DMS53 treated with DMSO at 0.1 percent for 48 hours (cell line): ENCODE data around the gene HBZ.
"Not testable (repeated sequence)": the region's sequence is repeated elsewhere in the genome, so short reads cannot be mapped to it uniquely, and the experiment has no call there.

Source experiments
- DNase-seq: peaks from one replicate; lab custom pipeline; 2025; ENCODE audit not compliant: unreplicated experiment; lab: John Stamatoyannopoulos, UW

The HBZ gene

GRCh38 chr16:164134-164823 is 11.8 kb downstream of the HBZ start:
- not testable (repeated sequence) for DNase-seq

- DNase-seq = no peak
Observed at GRCh38 chr16:164827-165538, 12.5 kb downstream of the HBZ start.

DNA sequence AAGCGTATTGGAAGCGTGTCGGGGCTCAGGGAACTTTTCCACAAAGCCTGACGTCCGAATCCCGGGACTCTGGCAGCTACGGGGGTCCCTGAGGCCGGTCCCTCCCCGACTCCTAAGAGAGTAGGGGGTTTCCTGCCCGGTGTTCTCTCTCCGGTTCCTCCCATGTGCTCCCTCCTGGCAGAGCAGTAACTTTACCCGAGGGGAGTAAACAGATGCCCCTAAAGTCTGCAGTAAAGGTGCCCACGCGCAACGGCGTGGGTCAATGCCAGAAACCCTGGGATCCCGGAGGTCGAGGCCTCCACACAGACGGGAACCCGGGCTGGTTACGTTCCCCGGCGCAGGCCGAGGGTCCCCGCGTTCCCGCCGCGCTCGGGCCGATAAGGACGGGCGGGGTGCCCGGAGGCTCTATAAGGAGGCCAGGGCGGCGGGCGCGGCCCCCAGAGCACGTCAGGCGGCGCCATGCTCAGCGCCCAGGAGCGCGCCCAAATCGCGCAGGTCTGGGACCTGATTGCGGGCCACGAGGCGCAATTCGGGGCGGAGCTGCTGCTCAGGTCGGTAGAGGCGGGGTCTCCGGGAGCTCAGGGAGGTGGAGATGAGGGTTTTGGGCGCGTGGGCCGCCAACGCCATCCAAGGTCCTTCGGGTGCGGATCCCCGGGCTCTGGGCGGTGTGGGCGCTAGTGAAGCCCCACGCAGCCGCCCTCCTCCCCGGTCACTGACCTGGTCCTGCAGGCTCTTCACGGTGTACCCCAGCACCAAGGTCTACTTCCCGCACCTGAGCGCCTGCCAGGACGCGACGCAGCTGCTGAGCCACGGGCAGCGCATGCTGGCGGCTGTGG is 13.3 kb downstream of the HBZ start, which contains the start of gene HBM:
TSS of gene HBM (plus strand) at position 440 of the 836 bp plus-strand sequence. CDS start at position 460, 20 bp downstream.
- no peak for DNase-seq

DNA sequence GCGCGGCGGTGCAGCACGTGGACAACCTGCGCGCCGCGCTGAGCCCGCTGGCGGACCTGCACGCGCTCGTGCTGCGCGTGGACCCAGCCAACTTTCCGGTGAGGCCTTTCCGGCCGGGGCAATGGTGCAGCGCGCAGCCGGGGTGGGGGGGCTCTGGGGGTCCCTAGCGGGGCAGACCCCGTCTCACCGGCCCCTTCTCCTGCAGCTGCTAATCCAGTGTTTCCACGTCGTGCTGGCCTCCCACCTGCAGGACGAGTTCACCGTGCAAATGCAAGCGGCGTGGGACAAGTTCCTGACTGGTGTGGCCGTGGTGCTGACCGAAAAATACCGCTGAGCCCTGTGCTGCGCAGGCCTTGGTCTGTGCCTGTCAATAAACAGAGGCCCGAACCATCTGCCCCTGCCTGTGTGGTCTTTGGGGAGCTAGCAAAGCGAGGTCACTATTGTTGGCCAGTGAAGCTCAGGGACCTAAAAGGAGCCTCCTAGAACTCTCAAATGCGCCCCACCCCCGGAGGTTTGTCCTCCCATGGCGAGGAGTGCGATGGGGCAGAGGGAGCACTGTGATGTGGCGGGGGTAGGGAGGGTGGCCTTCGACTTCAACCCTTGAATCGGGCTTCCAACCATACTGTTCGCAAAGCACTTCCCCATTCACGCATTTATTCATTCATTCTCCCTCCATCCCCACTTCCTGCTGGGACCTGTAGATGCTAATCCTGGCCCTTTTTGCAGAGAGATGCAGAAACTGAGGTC is 14.1 kb downstream of the HBZ start:
- DNase-seq = no peak

- DNase-seq = no peak
Observed at GRCh38 chr16:167122-167690, 14.8 kb downstream of the HBZ start.

GRCh38 chr16:168424-168823 is 16.0 kb downstream of the HBZ start:
- DNase-seq = no peak

DNA sequence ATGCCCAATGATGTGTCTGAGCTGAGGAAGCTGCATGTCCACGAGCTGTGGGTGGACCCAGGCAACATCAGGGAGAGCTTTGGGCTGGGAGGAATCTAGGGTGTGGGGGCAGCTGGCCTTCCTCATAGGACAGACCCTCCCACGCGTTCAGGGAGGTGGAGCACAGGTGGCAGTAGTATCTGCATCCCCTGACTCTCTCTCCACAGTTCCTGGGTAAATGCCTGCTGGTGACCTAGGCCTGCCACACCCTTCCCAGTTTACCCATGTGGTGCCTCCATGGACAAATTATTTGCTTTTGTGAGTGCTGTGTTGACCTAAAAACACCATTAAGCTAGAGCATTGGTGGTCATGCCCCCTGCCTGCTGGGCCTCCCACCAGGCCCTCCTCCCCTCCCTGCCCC is 16.6 kb downstream of the HBZ start:
- DNase-seq = no peak

DNA sequence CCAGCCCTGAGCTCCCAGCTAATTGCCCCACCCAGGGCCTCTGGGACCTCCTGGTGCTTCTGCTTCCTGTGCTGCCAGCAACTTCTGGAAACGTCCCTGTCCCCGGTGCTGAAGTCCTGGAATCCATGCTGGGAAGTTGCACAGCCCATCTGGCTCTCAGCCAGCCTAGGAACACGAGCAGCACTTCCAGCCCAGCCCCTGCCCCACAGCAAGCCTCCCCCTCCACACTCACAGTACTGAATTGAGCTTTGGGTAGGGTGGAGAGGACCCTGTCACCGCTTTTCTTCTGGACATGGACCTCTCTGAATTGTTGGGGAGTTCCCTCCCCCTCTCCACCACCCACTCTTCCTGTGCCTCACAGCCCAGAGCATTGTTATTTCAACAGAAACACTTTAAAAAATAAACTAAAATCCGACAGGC is 17.7 kb downstream of the HBZ start:
- DNase-seq = not testable (repeated sequence)

DNA sequence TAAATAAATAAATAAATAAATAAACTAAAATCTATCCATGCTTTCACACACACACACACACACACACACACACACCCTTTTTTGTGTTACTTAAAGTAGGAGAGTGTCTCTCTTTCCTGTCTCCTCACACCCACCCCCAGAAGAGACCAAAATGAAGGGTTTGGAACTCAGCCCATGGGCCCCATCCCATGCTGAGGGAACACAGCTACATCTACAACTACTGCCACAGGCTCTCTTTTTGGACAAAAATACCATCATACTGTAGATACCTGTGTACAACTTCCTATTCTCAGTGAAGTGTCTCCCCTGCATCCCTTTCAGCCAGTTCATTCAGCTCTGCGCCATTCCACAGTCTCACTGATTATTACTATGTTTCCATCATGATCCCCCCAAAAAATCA is 18.3 kb downstream of the HBZ start:
- DNase-seq = no peak

- not testable (repeated sequence) for DNase-seq
Observed at GRCh38 chr16:172374-172941, 20.0 kb downstream of the HBZ start, which contains the start of gene HBA2. Gene HBA2 (plus strand): TSS chr16:172876. CDS start chr16:172913, 37 bp downstream.

DNA sequence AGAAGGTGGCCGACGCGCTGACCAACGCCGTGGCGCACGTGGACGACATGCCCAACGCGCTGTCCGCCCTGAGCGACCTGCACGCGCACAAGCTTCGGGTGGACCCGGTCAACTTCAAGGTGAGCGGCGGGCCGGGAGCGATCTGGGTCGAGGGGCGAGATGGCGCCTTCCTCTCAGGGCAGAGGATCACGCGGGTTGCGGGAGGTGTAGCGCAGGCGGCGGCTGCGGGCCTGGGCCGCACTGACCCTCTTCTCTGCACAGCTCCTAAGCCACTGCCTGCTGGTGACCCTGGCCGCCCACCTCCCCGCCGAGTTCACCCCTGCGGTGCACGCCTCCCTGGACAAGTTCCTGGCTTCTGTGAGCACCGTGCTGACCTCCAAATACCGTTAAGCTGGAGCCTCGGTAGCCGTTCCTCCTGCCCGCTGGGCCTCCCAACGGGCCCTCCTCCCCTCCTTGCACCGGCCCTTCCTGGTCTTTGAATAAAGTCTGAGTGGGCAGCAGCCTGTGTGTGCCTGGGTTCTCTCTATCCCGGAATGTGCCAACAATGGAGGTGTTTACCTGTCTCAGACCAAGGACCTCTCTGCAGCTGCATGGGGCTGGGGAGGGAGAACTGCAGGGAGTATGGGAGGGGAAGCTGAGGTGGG is 20.9 kb downstream of the HBZ start:
- DNase-seq = not testable (repeated sequence)

- DNase-seq = not testable (repeated sequence)
Observed at GRCh38 chr16:173928-174769, 21.7 kb downstream of the HBZ start.

- DNase-seq = no peak
Observed at GRCh38 chr16:175011-175949, 22.8 kb downstream of the HBZ start.

GRCh38 chr16:176006-176405 is 23.6 kb downstream of the HBZ start:
- not testable (repeated sequence) for DNase-seq

DNA sequence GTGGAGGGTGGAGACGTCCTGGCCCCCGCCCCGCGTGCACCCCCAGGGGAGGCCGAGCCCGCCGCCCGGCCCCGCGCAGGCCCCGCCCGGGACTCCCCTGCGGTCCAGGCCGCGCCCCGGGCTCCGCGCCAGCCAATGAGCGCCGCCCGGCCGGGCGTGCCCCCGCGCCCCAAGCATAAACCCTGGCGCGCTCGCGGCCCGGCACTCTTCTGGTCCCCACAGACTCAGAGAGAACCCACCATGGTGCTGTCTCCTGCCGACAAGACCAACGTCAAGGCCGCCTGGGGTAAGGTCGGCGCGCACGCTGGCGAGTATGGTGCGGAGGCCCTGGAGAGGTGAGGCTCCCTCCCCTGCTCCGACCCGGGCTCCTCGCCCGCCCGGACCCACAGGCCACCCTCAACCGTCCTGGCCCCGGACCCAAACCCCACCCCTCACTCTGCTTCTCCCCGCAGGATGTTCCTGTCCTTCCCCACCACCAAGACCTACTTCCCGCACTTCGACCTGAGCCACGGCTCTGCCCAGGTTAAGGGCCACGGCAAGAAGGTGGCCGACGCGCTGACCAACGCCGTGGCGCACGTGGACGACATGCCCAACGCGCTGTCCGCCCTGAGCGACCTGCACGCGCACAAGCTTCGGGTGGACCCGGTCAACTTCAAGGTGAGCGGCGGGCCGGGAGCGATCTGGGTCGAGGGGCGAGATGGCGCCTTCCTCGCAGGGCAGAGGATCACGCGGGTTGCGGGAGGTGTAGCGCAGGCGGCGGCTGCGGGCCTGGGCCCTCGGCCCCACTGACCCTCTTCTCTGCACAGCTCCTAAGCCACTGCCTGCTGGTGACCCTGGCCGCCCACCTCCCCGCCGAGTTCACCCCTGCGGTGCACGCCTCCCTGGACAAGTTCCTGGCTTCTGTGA is 24.3 kb downstream of the HBZ start, which contains the start of gene HBA1:
TSS of gene HBA1 (plus strand) at position 204 of the 906 bp plus-strand sequence. CDS start at position 241, 37 bp downstream.
- DNase-seq = not testable (repeated sequence)

- DNase-seq = peak; percentile 96
Observed at GRCh38 chr16:177394-177822, 25.0 kb downstream of the HBZ start.
